Urinary bladder (tissue), 4 donors: ENCODE data around the gene CACNA1D. TPM values are rescaled to one million over a fixed set of nuclear protein-coding genes. Genes with fewer than 3 reads are reported as not detected.

Experiments
- DNase-seq: peaks from one replicate; pipeline ENCODE4 v3.0.0-alpha.2; 2015; ENCODE audit errors: extremely low spot score
- H3K27ac ChIP-seq: one replicate; pipeline ENCODE4 v1.5.1; 2013; ENCODE audit warnings: low read depth, mild to moderate bottlenecking, moderate library complexity
- H3K36me3 ChIP-seq: one replicate; pipeline ENCODE4 v1.6.1; 2013; ENCODE audit warnings: mild to moderate bottlenecking, moderate library complexity; ENCODE audit not compliant: insufficient read depth
- H3K4me1 ChIP-seq: one replicate; pipeline ENCODE4 v1.6.1; 2013; ENCODE audit warnings: mild to moderate bottlenecking, moderate library complexity; ENCODE audit not compliant: insufficient read depth
- H3K4me3 ChIP-seq: one replicate; pipeline ENCODE4 v1.5.1; 2013; ENCODE audit warnings: low read depth, low read length
- WGBS: extraction: QIAGEN DNeasy Blood & Tissue Kit; methylation state at CpG from one replicate; pipeline ENCODE4 v1.1.7; 2013; 5-methylcytosine and 5-hydroxymethylcytosine counted together
- polyA plus RNA-seq: library from polyadenylated mRNA; stranded (reverse); fragments of 200-250 nt; gene quantifications from one replicate; pipeline ENCODE4 v1.2.3, GENCODE V29; 2013
- small RNA-seq: library from RNA; depleted of rRNA; stranded (forward); fragments of <200 nt; gene quantifications from one replicate; pipeline ENCODE3, GENCODE V24; 2014
- total RNA-seq: library from RNA; depleted of rRNA; stranded (reverse); fragments of >200 nt; gene quantifications from one replicate; pipeline ENCODE4 v1.2.3, GENCODE V29; 2014
- donor health status: healthy with polysubstance abuse.
- donor health status: healthy.

The CACNA1D gene
- total and polyA plus RNA-seq, 2 donors, result 1.6 to 23.5 TPM

GRCh38 chr3:53846134-53846850 lies 351.9 kb downstream of the CACNA1D start, which contains the start of the genes CHDH and IL17RB:
Gene CHDH (minus strand): TSS chr3:53846419. CDS start chr3:53824008, 22,411 bp downstream.
Gene IL17RB (plus strand): TSS chr3:53846568. CDS start chr3:53846589, 21 bp downstream.
- H3K27ac ChIP-seq, result no peak within 1 kb of the TSS
- WGBS, result 1% methylated on average over 91 of the region's 91 CpGs
- H3K36me3 ChIP-seq, result no peaks in the 10 kb centered on the region
- peak within 1 kb of the TSS; percentile 64 for H3K4me3 ChIP-seq
- no peak for DNase-seq
- H3K4me1 ChIP-seq, result no peaks in the 10 kb centered on the region

GRCh38 chr3:53846851-53847155 lies 352.4 kb downstream of the CACNA1D start:
- 60% methylated on average over 10 of the region's 10 CpGs for WGBS
- no peak for DNase-seq
- Histone ChIP-seq H3K36me3 (no peaks in the 10 kb centered on the region), H3K4me3 (no peak overlapping the region), H3K4me1 (no peaks in the 10 kb centered on the region), H3K27ac (no peak overlapping the region)

- H3K27ac ChIP-seq, result no peak overlapping the region
- no peaks in the 10 kb centered on the region for H3K4me1 ChIP-seq
- WGBS, result 95% methylated on average over 7 of the region's 7 CpGs
- H3K4me3 ChIP-seq, result no peak overlapping the region
- no peak for DNase-seq
- H3K36me3 ChIP-seq, result no peaks in the 10 kb centered on the region
Measured at GRCh38 chr3:53849916-53850315, 355.5 kb downstream of the CACNA1D start.

GRCh38 chr3:53850895-53851294 lies 356.5 kb downstream of the CACNA1D start:
- Histone ChIP-seq H3K36me3 (no peaks in the 10 kb centered on the region), H3K4me3 (no peak overlapping the region), H3K27ac (no peak overlapping the region), H3K4me1 (no peaks in the 10 kb centered on the region)
- no peak for DNase-seq
- 31% methylated on average over 5 of the region's 5 CpGs for WGBS

- Histone ChIP-seq H3K4me3 (no peak overlapping the region), H3K27ac (no peak overlapping the region), H3K36me3 (peaks cover 2% of the 10 kb centered on the region), H3K4me1 (no peaks in the 10 kb centered on the region)
- DNase-seq, result no peak
- 69% methylated on average over 7 of the region's 7 CpGs for whole genome bisulfite sequencing
Measured at GRCh38 chr3:53856964-53857363, 362.6 kb downstream of the CACNA1D start.

GRCh38 chr3:53858096-53858741 lies 363.8 kb downstream of the CACNA1D start:
- Histone ChIP-seq H3K4me3 (no peak overlapping the region), H3K36me3 (peaks cover 2% of the 10 kb centered on the region), H3K4me1 (no peaks in the 10 kb centered on the region), H3K27ac (no peak overlapping the region)
- DNase-seq, result no peak
- 81% methylated on average over 7 of the region's 7 CpGs for WGBS

- no peak for DNase-seq
- Histone ChIP-seq H3K4me3 (no peak overlapping the region), H3K4me1 (no peaks in the 10 kb centered on the region), H3K27ac (no peak overlapping the region), H3K36me3 (peaks cover 2% of the 10 kb centered on the region)
- WGBS, result 91% methylated on average over 6 of the region's 6 CpGs
Measured at GRCh38 chr3:53859178-53859577, 364.8 kb downstream of the CACNA1D start.

GRCh38 chr3:53860196-53860595 lies 365.8 kb downstream of the CACNA1D start:
- DNase-seq, result no peak
- Histone ChIP-seq H3K4me1 (no peaks in the 10 kb centered on the region), H3K36me3 (peaks cover 2% of the 10 kb centered on the region), H3K27ac (no peak overlapping the region), H3K4me3 (no peak overlapping the region)
- 82% methylated on average over 4 of the region's 4 CpGs for WGBS

- Histone ChIP-seq H3K27ac (no peak overlapping the region), H3K36me3 (peaks cover 2% of the 10 kb centered on the region), H3K4me1 (no peaks in the 10 kb centered on the region), H3K4me3 (no peak overlapping the region)
- no peak for DNase-seq
- 95% methylated on average over 3 of the region's 3 CpGs for WGBS
Measured at GRCh38 chr3:53862241-53862640, 367.8 kb downstream of the CACNA1D start.

GRCh38 chr3:53863145-53863544 lies 368.7 kb downstream of the CACNA1D start:
- no peaks in the 10 kb centered on the region for H3K4me1 ChIP-seq
- WGBS, result 95% methylated on average over 1 of the region's 1 CpG
- DNase-seq, result no peak
- no peak overlapping the region for H3K27ac ChIP-seq
- peaks cover 2% of the 10 kb centered on the region for H3K36me3 ChIP-seq
- H3K4me3 ChIP-seq, result no peak overlapping the region

Small RNA genes lying within 50 kb of the gene (small RNA-seq; reads per million reads assigned to genes)
- gene AC012467.1 (not detected), gene RF00154 (25.6 reads per million, percentile 96 among the genes with 10 or more reads in this experiment)

Other genes starting within 250 kb of the CACNA1D start
- gene TKT, start 238.6 kb upstream of the CACNA1D start, total RNA-seq, result 66.5 TPM
- gene TKT, start 238.6 kb upstream of the CACNA1D start, polyA plus RNA-seq, result 449 TPM
- gene DCP1A, start 147.1 kb upstream of the CACNA1D start, total RNA-seq, result 20.9 TPM
- 13.8 TPM for gene DCP1A, start 147.1 kb upstream of the CACNA1D start, polyA plus RNA-seq